Osteoblast (primary cell): ENCODE results near the gene TBC1D9. TPM values are rescaled to one million over a fixed set of nuclear protein-coding genes. Genes with fewer than 3 reads are reported as not detected.

ENCODE experiments used
- DNase-seq: peaks from one replicate; pipeline ENCODE4 v3.0.0; 2011; ENCODE audit warnings: low spot score, mixed read lengths; ENCODE audit not compliant: insufficient read length; ENCODE audit errors: missing footprints
- H2AFZ ChIP-seq: 2 replicates; pipeline ENCODE4 v1.6.0; 2011; ENCODE audit warnings: mild to moderate bottlenecking, low read length
- H3K27ac ChIP-seq: 2 replicates; pipeline ENCODE4 v1.5.1; 2011; ENCODE audit warnings: mild to moderate bottlenecking, low read depth, low read length, moderate library complexity
- H3K27me3 ChIP-seq: 2 replicates; pipeline ENCODE4 v1.6.0; 2012; ENCODE audit warnings: mild to moderate bottlenecking, control low read depth, inconsistent platforms, low read length, moderate library complexity; ENCODE audit not compliant: insufficient read depth
- H3K36me3 ChIP-seq: 2 replicates; pipeline ENCODE4 v1.5.1; 2011; ENCODE audit warnings: mild to moderate bottlenecking, low read length, control low read depth, moderate library complexity; ENCODE audit not compliant: insufficient read depth
- H3K4me1 ChIP-seq: 2 replicates; pipeline ENCODE4 v1.5.1; 2011; ENCODE audit warnings: mild to moderate bottlenecking, low read length, control low read depth, moderate library complexity; ENCODE audit not compliant: insufficient read depth
- H3K4me2 ChIP-seq: 2 replicates; pipeline ENCODE4 v1.6.0; 2011; ENCODE audit warnings: mild to moderate bottlenecking, low read length; ENCODE audit not compliant: insufficient read depth
- H3K4me3 ChIP-seq: fragments of 200-600 bp; sonication (generic); 3 replicates; pipeline ENCODE4 v1.5.1; 2012; ENCODE audit warnings: mild to moderate bottlenecking, low read length, inconsistent platforms; ENCODE audit not compliant: insufficient read depth
- H3K79me2 ChIP-seq: 2 replicates; pipeline ENCODE4 v1.6.0; 2012; ENCODE audit warnings: mild to moderate bottlenecking, low read length, control low read depth, inconsistent platforms; ENCODE audit not compliant: insufficient read depth
- H3K9me3 ChIP-seq: 2 replicates; pipeline ENCODE4 v1.5.1; 2011; ENCODE audit warnings: low read depth, low read length, control low read depth
- H4K20me1 ChIP-seq: 2 replicates; pipeline ENCODE4 v1.6.0; 2012; ENCODE audit warnings: mild to moderate bottlenecking, low read length, control low read depth; ENCODE audit not compliant: insufficient read depth
- total RNA-seq: library from RNA; depleted of rRNA; stranded (reverse); fragments of >200 nt; gene quantifications from 2 replicates; pipeline ENCODE4 v1.2.3, GENCODE V29; 2012
- TF ChIP-seq, protein P1 (sequence below): IDR thresholded peaks from 2 replicates; pipeline ENCODE4 v1.5.1; 2011; ENCODE audit warnings: mild to moderate bottlenecking, low read depth, low read length, moderate library complexity; ENCODE audit errors: extremely low read depth

TBC1D9 gene
- total RNA-seq, 1 donor, result 19.5 TPM

DNA sequence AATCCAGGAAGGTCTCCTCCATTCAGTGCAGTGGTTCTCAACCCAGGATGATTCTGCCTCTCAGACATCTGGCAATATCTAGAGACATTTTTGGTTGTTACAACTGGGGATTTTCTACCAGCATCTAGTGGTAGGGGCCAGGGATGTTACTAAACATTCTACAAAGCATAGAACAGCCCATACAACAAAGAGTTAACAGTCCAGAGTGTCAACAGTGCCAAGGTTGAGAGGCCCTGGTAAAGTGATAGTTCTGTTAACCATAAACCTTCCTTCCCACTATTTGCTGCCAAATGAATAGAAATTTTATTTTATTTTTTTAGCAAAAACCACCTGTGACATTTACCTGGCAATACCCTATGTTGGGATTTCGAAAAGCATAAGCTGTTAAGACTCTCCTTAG, 94.6 kb downstream of the TBC1D9 start:
- H3K79me2 ChIP-seq, result no peaks in the 10 kb centered on the region
- no peak overlapping the region for H3K4me2 ChIP-seq
- peaks cover 12% of the 10 kb centered on the region for H3K36me3 ChIP-seq
- no peaks in the 10 kb centered on the region for H3K9me3 ChIP-seq
- H3K27me3 ChIP-seq, result no peaks in the 10 kb centered on the region
- DNase-seq, result no peak
- H3K27ac ChIP-seq, result no peak overlapping the region
- no peak overlapping the region for H2AFZ ChIP-seq
- H3K4me1 ChIP-seq, result no peaks in the 10 kb centered on the region
- TF ChIP-seq, protein P1, sequence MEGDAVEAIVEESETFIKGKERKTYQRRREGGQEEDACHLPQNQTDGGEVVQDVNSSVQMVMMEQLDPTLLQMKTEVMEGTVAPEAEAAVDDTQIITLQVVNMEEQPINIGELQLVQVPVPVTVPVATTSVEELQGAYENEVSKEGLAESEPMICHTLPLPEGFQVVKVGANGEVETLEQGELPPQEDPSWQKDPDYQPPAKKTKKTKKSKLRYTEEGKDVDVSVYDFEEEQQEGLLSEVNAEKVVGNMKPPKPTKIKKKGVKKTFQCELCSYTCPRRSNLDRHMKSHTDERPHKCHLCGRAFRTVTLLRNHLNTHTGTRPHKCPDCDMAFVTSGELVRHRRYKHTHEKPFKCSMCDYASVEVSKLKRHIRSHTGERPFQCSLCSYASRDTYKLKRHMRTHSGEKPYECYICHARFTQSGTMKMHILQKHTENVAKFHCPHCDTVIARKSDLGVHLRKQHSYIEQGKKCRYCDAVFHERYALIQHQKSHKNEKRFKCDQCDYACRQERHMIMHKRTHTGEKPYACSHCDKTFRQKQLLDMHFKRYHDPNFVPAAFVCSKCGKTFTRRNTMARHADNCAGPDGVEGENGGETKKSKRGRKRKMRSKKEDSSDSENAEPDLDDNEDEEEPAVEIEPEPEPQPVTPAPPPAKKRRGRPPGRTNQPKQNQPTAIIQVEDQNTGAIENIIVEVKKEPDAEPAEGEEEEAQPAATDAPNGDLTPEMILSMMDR, result no peak
- no peak overlapping the region for H3K4me3 ChIP-seq
- H4K20me1 ChIP-seq, result no peaks in the 10 kb centered on the region

DNA sequence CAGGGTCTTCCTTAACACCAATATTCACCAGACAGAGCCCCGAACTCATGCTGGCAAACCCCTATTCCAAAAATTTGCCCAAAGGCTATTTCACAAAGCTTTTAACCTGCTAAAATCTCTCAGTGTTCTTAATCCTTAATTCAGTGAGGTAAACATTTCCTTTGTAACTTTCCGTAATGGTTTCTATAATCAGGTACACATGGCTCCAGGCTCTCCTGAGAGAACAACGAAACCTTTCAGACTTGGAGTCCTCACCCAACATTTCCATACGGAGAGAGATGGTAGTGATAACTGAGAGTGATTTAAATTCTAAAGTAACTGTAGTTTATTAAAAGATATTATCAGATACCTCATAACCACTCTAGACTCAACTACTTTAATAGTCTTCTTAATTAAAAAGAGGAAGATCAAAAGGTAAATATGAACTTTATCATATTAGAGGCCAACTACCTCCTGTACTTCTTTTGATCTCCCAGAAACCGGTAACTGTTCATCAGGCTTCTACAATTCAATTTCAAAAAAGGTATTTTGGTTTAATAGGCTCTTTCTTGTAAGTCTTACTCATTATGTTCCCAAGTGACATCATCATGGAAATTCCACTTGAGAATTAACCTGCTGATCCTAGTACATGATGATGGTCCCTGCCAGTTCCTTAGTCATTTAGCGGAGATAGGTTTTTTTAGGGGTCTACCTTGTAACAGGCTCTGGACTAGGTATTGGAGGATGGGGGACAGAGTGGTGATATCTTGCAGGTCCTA, 96.1 kb downstream of the TBC1D9 start:
- Histone ChIP-seq H3K27me3 (no peaks in the 10 kb centered on the region), H3K36me3 (peaks cover 13% of the 10 kb centered on the region), H2AFZ (no peak overlapping the region), H3K9me3 (no peaks in the 10 kb centered on the region), H3K4me1 (no peaks in the 10 kb centered on the region), H4K20me1 (no peaks in the 10 kb centered on the region), H3K4me3 (no peak overlapping the region), H3K4me2 (no peak overlapping the region), H3K79me2 (no peaks in the 10 kb centered on the region), H3K27ac (no peak overlapping the region)
- no peak for DNase-seq
- TF ChIP-seq, protein P1, result no peak

DNA sequence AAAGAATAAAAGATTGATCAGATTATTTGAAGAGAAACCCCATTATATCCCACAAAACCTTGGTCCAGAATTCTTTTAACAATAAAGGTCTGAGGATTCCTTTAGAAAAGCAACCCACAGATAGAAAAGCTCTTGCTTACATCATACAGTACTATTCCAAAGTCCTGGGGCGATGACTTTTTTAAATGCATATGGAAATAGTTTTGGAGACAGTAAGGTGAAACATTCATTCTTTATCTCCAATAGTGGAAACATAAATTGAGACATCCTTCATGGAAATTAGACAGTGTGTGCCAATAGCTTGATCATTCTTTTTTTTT, 101.7 kb downstream of the TBC1D9 start:
- Histone ChIP-seq H3K36me3 (peaks cover 10% of the 10 kb centered on the region), H4K20me1 (no peaks in the 10 kb centered on the region), H3K9me3 (no peaks in the 10 kb centered on the region), H2AFZ (no peak overlapping the region), H3K27me3 (no peaks in the 10 kb centered on the region), H3K4me2 (no peak overlapping the region), H3K79me2 (no peaks in the 10 kb centered on the region), H3K4me1 (peaks cover 7% of the 10 kb centered on the region), H3K27ac (no peak overlapping the region), H3K4me3 (no peak overlapping the region)
- TF ChIP-seq, protein P1, result no peak
- no peak for DNase-seq

DNA sequence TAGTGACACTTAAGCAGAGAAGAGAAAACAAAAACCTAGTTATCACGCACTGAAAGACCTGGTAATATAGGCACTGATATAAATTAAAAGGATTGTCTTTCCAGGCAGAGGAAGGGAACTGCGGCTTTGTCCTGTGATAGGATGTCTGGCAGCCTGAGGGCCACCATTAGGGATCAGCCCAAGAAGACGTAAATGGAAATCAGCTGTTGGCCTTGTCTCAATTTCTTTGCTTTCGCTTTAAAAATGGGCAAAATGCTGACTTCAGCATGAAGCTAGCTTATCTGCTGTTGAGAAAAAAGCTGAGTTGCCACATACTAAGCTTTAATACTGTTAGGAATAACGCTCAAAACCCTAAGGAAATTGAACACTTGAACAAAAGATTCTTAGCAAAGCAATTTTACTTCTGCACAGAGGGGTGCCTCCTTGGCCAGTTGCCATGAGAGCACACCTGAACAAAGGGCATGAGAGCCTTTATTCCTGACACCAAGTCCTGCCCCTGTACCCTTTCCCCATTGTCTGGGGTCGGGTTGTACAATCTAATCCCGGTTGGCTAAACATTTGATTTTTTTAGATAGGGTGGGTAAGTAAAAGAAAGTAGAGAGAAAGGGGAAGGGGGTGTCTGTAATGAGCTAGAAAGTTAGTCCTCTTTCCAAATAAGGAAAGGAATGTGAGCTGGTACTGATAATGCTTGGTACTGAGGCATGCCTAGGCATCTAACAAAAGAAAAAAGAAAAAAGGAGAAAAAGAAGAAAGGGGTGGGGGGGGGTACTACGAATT, 102.3 kb downstream of the TBC1D9 start:
- Histone ChIP-seq H2AFZ (peak overlapping the region; percentile 55), H3K4me1 (peaks cover 7% of the 10 kb centered on the region), H3K4me3 (no peak overlapping the region), H3K27me3 (no peaks in the 10 kb centered on the region), H3K27ac (no peak overlapping the region), H3K4me2 (peak overlapping the region; percentile 42), H3K9me3 (no peaks in the 10 kb centered on the region), H4K20me1 (no peaks in the 10 kb centered on the region), H3K36me3 (peaks cover 7% of the 10 kb centered on the region), H3K79me2 (no peaks in the 10 kb centered on the region)
- TF ChIP-seq, protein P1, result no peak
- no peak for DNase-seq
